ENCODE measurements around the gene PLA2G6. TPM values are rescaled to one million over a fixed set of nuclear protein-coding genes. Genes with fewer than 3 reads are reported as not detected.

Gene PLA2G6
- total and polyA plus RNA-seq, 2 of the 8 experiments (the other 6 are each of a cell fraction or from before 2014, with no cell fraction given) = 13.2 to 21.0 TPM

DNA sequence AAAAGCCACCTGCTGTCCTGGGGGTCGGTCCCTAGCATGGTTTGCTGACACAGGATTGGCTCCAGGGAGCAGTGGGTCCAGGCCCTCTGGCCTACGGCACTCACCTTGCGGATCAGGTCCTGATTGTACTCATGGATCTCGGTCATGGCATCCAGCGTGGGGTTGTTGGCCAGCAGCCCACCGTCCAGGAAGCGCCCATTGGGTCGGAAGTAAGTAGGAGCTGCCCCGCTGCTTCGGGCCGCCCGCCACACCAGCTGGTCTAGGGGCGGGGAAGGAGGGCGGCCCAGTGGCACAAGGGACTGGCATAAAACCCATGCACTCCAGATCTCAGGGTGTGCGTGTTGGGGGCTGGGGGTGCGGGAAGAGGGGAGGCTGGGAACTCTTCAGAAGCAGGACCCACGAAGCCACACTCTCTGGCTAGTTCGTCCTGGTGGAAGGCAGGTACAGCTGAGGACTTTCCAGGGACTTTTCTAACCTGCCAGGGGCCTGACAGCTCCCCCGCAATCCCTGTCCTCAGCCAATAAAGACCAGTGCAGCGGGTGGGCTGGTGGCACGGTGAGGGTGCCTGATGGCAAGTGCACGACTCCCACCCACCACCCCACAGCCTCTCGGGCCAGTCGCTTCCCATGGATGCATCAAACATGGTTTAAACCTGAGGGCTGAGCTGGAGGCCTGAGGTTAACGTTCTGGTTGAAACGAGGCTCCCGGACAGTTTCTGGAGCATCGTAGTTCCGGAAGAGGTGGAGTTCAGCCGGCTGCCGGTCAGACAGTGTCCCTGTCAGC lies 66.0 kb downstream of the PLA2G6 start (continued):
- TF ChIP-seq FOSL1 (IDR thresholded peaks at IDR 0.05; ENCODE audit: insufficient read depth, low read depth, low read length) (no peak), GTF2F1 (IDR thresholded peaks at IDR 0.05; ENCODE audit: borderline replicate concordance, low read depth, low read length) (no peak), CHD2 (IDR thresholded peaks at IDR 0.05; ENCODE audit: low read length) (no peak), BACH1 (IDR thresholded peaks at IDR 0.05; ENCODE audit: low read length) (no peak), SRF (IDR thresholded peaks at IDR 0.05; ENCODE audit: low read depth, low read length) (no peak)
